CD8-positive, alpha-beta memory T cell (primary cell): ENCODE results near the gene LEF1. TPM values are rescaled to one million over a fixed set of nuclear protein-coding genes. Genes with fewer than 3 reads are reported as not detected.

Experiments used
- CTCF ChIA-PET: fragments of 350-600 bp; sonication (Branson Sonifier 250); formaldehyde crosslinking; loops from one replicate; lab custom pipeline; 2021; ENCODE audit warnings: antibody characterized with exemption; lab: Charles Lee
- POLR2A ChIA-PET: fragments of 350-600 bp; sonication (Branson Sonifier 250); formaldehyde crosslinking; loops from one replicate; lab custom pipeline; 2021; ENCODE audit warnings: antibody characterized with exemption; lab: Charles Lee
- DNase-seq, 5 donors: peaks; one replicate each; pipeline versions ENCODE4 v3.0.0 to v3.0.0-alpha.2; 2020 to 2022; ENCODE audit warnings: mixed read lengths in 1 of 5
- H3K27ac ChIP-seq: one replicate; pipeline ENCODE4 v1.7.0; 2013; ENCODE audit warnings: low read depth, mild to moderate bottlenecking, low read length, moderate library complexity
- H3K27me3 ChIP-seq: 2 replicates; pipeline ENCODE4 v1.7.0; 2013; ENCODE audit warnings: low read length, mild to moderate bottlenecking; ENCODE audit not compliant: insufficient read depth, poor library complexity, severe bottlenecking
- H3K36me3 ChIP-seq: 2 replicates; pipeline ENCODE4 v1.7.0; 2013; ENCODE audit warnings: mild to moderate bottlenecking, low read length, moderate library complexity; ENCODE audit not compliant: insufficient read depth
- H3K4me1 ChIP-seq: 2 replicates; pipeline ENCODE4 v1.7.0; 2013; ENCODE audit warnings: mild to moderate bottlenecking, low read length, moderate library complexity; ENCODE audit not compliant: insufficient read depth
- H3K4me3 ChIP-seq: 2 replicates; pipeline ENCODE4 v1.7.0; 2013; ENCODE audit warnings: mild to moderate bottlenecking, low read length
- H3K9me3 ChIP-seq: 2 replicates; pipeline ENCODE4 v1.7.0; 2013; ENCODE audit warnings: mild to moderate bottlenecking, low read length
- H3K27ac Mint-ChIP-seq, 8 donors: one replicate each; pipeline ENCODE4 v1.8.0; 2020 to 2021; ENCODE audit warnings: mixed read lengths in 8 of 8, mild to moderate bottlenecking in 6 of 8, inconsistent platforms in 3 of 8, moderate library complexity in 3 of 8
- H3K27me3 Mint-ChIP-seq, 2 donors: one replicate each; pipeline ENCODE4 v1.8.0; 2020 to 2021; ENCODE audit warnings: mixed read lengths in 2 of 2, mild to moderate bottlenecking in 1 of 2, moderate library complexity in 1 of 2
- H3K36me3 Mint-ChIP-seq, 3 donors: one replicate each; pipeline ENCODE4 v1.8.0; 2020 to 2021; ENCODE audit warnings: mixed read lengths in 3 of 3, inconsistent platforms in 1 of 3, mild to moderate bottlenecking in 1 of 3
- H3K4me1 Mint-ChIP-seq, 3 donors: one replicate each; pipeline ENCODE4 v1.8.0; 2020 to 2021; ENCODE audit warnings: mixed read lengths in 3 of 3, inconsistent platforms in 1 of 3, mild to moderate bottlenecking in 1 of 3
- H3K4me3 Mint-ChIP-seq, 7 donors: one replicate each; pipeline ENCODE4 v1.8.0; 2020 to 2021; ENCODE audit warnings: mixed read lengths in 7 of 7, mild to moderate bottlenecking in 6 of 7, moderate library complexity in 4 of 7, inconsistent platforms in 2 of 7
- H3K9me3 Mint-ChIP-seq, 5 donors: one replicate each; pipeline ENCODE4 v1.8.0; 2020 to 2022; ENCODE audit warnings: mixed read lengths in 5 of 5, mild to moderate bottlenecking in 3 of 5, moderate library complexity in 2 of 5, inconsistent platforms in 1 of 5
- polyA plus RNA-seq: library from polyadenylated mRNA; unstranded; fragments of 300-500 nt; fragmentation: Illumina TruSeq; gene quantifications from one replicate; pipeline ENCODE4 v1.2.3, GENCODE V29; 2021
- total RNA-seq, 2 experiments: library from RNA; stranded (reverse); gene quantifications; one replicate each; pipeline ENCODE4 v1.2.3, GENCODE V29; 2021

Gene LEF1
- total and polyA plus RNA-seq, 3 experiments from 2014 or later, result 53.2 to 230 (median 55.1) TPM

GRCh38 chr4:108157655-108158054, 11.1 kb downstream of the LEF1 start:
- Histone ChIP-seq H3K4me3 (peak overlapping the region; percentile 43), H3K4me1 (peaks cover 78% of the 10 kb centered on the region), H3K27me3 (no peaks in the 10 kb centered on the region), H3K9me3 (no peaks in the 10 kb centered on the region), H3K36me3 (peaks cover 7% of the 10 kb centered on the region), H3K27ac (no peak overlapping the region)
- H3K9me3 Mint-ChIP-seq, result no peaks in the 10 kb centered on the region
- H3K4me3 Mint-ChIP-seq, result peak overlapping the region in 6 of 7 donors; percentile 26 to 58 (median 42)
- H3K4me1 Mint-ChIP-seq, result peaks cover 58 to 85% (median 72%) of the 10 kb centered on the region in 3 donors
- DNase-seq, result no peak
- peaks cover 8 to 26% (median 10%) of the 10 kb centered on the region in 3 donors for H3K36me3 Mint-ChIP-seq
- peaks cover 7 to 60% of the 10 kb centered on the region in 2 donors for H3K27me3 Mint-ChIP-seq
- POLR2A ChIA-PET, result no interaction called here
- CTCF ChIA-PET, result interaction anchor here (0.9 to 1.8 kb wide), 4 partner anchors 10 to 417 kb away, joined by 3 to 4 read pairs (median 3); no protein-coding TSS in a partner anchor
- peak overlapping the region in 2 of 8 donors; percentile 6 to 47 for H3K27ac Mint-ChIP-seq

DNA sequence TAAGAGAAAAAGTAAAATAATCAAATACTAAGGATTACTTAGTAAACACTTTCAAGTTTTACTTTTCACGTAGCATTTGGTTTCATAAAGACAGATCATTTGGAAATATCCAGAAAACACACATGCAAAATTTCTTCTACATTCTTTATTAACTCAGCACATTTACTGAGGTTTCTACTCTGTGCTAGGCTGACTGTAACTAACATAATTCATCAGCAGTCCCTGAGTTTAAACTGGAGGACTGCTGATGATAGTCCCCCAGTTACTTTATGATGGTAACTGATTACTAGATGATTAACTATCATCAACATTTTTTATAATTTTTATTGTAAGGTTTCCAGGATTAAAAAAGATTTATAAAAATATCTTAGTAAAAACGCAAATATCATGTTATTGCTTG, 12.3 kb downstream of the LEF1 start:
- Mint-ChIP-seq H3K4me3 (peak overlapping the region in 3 of 7 donors; percentile 8 to 55 (median 55)), H3K36me3 (peaks cover 5 to 26% (median 6%) of the 10 kb centered on the region in 3 donors), H3K27ac (no peak overlapping the region), H3K4me1 (peaks cover 62 to 86% (median 72%) of the 10 kb centered on the region in 3 donors), H3K9me3 (no peaks in the 10 kb centered on the region), H3K27me3 (peaks cover 3 to 57% of the 10 kb centered on the region in 2 donors)
- Histone ChIP-seq H3K9me3 (no peaks in the 10 kb centered on the region), H3K4me3 (no peak overlapping the region), H3K36me3 (peaks cover 11% of the 10 kb centered on the region), H3K27me3 (no peaks in the 10 kb centered on the region), H3K27ac (no peak overlapping the region), H3K4me1 (peaks cover 90% of the 10 kb centered on the region)
- ChIA-PET CTCF (interaction anchor here (1.7 to 1.8 kb wide), 2 partner anchors 11 to 16 kb away, joined by 3 to 4 read pairs; no protein-coding TSS in a partner anchor), POLR2A (no interaction called here)
- no peak for DNase-seq

GRCh38 chr4:108155373-108155772, 13.4 kb downstream of the LEF1 start:
- Histone ChIP-seq H3K27me3 (no peaks in the 10 kb centered on the region), H3K27ac (no peak overlapping the region), H3K36me3 (peaks cover 11% of the 10 kb centered on the region), H3K4me3 (peak overlapping the region; percentile 24), H3K4me1 (peaks cover 91% of the 10 kb centered on the region), H3K9me3 (no peaks in the 10 kb centered on the region)
- DNase-seq, result peak in 1 of 5 donors; percentile 63
- ChIA-PET CTCF (interaction anchor here (0.7 kb wide), 1 partner anchor 8 kb away, joined by 3 read pairs; no protein-coding TSS in a partner anchor), POLR2A (no interaction called here)
- H3K36me3 Mint-ChIP-seq, result peaks cover 6 to 26% (median 6%) of the 10 kb centered on the region in 3 donors
- H3K27ac Mint-ChIP-seq, result peak overlapping the region in 3 of 8 donors; percentile 13 to 70 (median 50)
- H3K4me3 Mint-ChIP-seq, result peak overlapping the region; percentile 8 to 57 (median 51)
- no peaks in the 10 kb centered on the region for H3K9me3 Mint-ChIP-seq
- peaks cover 1 to 47% of the 10 kb centered on the region in 2 donors for H3K27me3 Mint-ChIP-seq
- H3K4me1 Mint-ChIP-seq, result peaks cover 63 to 86% (median 68%) of the 10 kb centered on the region in 3 donors

GRCh38 chr4:108152980-108153379, 15.8 kb downstream of the LEF1 start:
- no peaks in the 10 kb centered on the region for H3K9me3 Mint-ChIP-seq
- no peaks in the 10 kb centered on the region for H3K9me3 ChIP-seq
- H3K27me3 ChIP-seq, result no peaks in the 10 kb centered on the region
- peaks cover 9% of the 10 kb centered on the region for H3K36me3 ChIP-seq
- peak overlapping the region in 3 of 7 donors; percentile 24 to 53 (median 32) for H3K4me3 Mint-ChIP-seq
- H3K4me3 ChIP-seq, result no peak overlapping the region
- peak overlapping the region in 5 of 8 donors; percentile 10 to 32 (median 17) for H3K27ac Mint-ChIP-seq
- CTCF ChIA-PET, result interaction anchor here (1.0 kb wide), 1 partner anchor 420 kb away, joined by 3 read pairs; no protein-coding TSS in a partner anchor
- POLR2A ChIA-PET, result no interaction called here
- peaks cover 86% of the 10 kb centered on the region for H3K4me1 ChIP-seq
- no peak overlapping the region for H3K27ac ChIP-seq
- peaks cover 61 to 79% (median 61%) of the 10 kb centered on the region in 3 donors for H3K4me1 Mint-ChIP-seq
- peaks cover 2 to 25% of the 10 kb centered on the region in 2 donors for H3K27me3 Mint-ChIP-seq
- peaks cover 2 to 16% (median 6%) of the 10 kb centered on the region in 3 donors for H3K36me3 Mint-ChIP-seq
- DNase-seq, result no peak

GRCh38 chr4:108149588-108150380, 18.9 kb downstream of the LEF1 start:
- POLR2A ChIA-PET, result interaction anchor here (0.7 kb wide), 1 partner anchor 429 kb away, joined by 5 read pairs; no protein-coding TSS in a partner anchor
- no peaks in the 10 kb centered on the region for H3K9me3 ChIP-seq
- H3K4me1 ChIP-seq, result peaks cover 88% of the 10 kb centered on the region
- peak overlapping the region in 2 of 8 donors; percentile 29 to 30 for H3K27ac Mint-ChIP-seq
- H3K36me3 ChIP-seq, result peaks cover 9% of the 10 kb centered on the region
- no peak overlapping the region for H3K27ac ChIP-seq
- no peaks in the 10 kb centered on the region for H3K9me3 Mint-ChIP-seq
- no peaks in the 10 kb centered on the region for H3K27me3 ChIP-seq
- no peak overlapping the region for H3K4me3 Mint-ChIP-seq
- H3K36me3 Mint-ChIP-seq, result peaks cover 5 to 16% (median 6%) of the 10 kb centered on the region in 3 donors
- H3K27me3 Mint-ChIP-seq, result peaks cover 4 to 24% of the 10 kb centered on the region in 2 donors
- H3K4me3 ChIP-seq, result no peak overlapping the region
- CTCF ChIA-PET, result no interaction called here
- DNase-seq, result no peak
- peaks cover 57 to 79% (median 70%) of the 10 kb centered on the region in 3 donors for H3K4me1 Mint-ChIP-seq

GRCh38 chr4:108148316-108148715, 20.4 kb downstream of the LEF1 start:
- peaks cover 5 to 16% (median 6%) of the 10 kb centered on the region in 3 donors for H3K36me3 Mint-ChIP-seq
- ChIA-PET POLR2A (no interaction called here), CTCF (no interaction called here)
- Histone ChIP-seq H3K4me3 (peak overlapping the region; percentile 43), H3K9me3 (no peaks in the 10 kb centered on the region), H3K4me1 (peaks cover 88% of the 10 kb centered on the region), H3K27me3 (no peaks in the 10 kb centered on the region), H3K36me3 (peaks cover 9% of the 10 kb centered on the region), H3K27ac (no peak overlapping the region)
- H3K4me1 Mint-ChIP-seq, result peaks cover 70 to 92% (median 85%) of the 10 kb centered on the region in 3 donors
- peaks cover 4 to 24% of the 10 kb centered on the region in 2 donors for H3K27me3 Mint-ChIP-seq
- peak overlapping the region in 3 of 7 donors; percentile 22 to 42 (median 32) for H3K4me3 Mint-ChIP-seq
- peak overlapping the region in 2 of 8 donors; percentile 41 to 67 for H3K27ac Mint-ChIP-seq
- no peaks in the 10 kb centered on the region for H3K9me3 Mint-ChIP-seq
- peak in 1 of 5 donors; percentile 54 for DNase-seq

DNA sequence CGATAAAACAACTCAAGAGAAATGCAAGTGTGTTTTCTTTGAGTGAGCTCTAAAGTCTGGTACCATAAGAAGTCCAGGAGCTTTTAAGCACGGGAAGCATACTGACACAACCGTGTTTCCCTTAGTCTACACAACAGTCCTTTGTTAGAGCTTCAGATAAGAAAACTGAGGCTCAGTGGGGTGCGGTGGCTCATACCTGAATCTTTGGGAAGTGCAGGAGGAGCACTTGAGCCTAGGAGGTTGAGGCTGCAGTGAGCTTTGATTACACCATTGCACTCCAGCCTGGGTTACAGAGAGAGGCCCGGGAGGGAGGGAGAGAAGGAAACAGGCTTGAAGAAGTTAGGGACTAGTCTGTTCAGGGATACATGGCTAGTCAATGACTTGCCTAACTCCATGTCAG, 21.9 kb downstream of the LEF1 start:
- peaks cover 66 to 92% (median 83%) of the 10 kb centered on the region in 3 donors for H3K4me1 Mint-ChIP-seq
- peak overlapping the region in 1 of 8 donors; percentile 67 for H3K27ac Mint-ChIP-seq
- peaks cover 0 to 13% (median 5%) of the 10 kb centered on the region in 3 donors for H3K36me3 Mint-ChIP-seq
- H3K27me3 ChIP-seq, result no peaks in the 10 kb centered on the region
- H3K9me3 ChIP-seq, result no peaks in the 10 kb centered on the region
- no peak for DNase-seq
- H3K4me3 ChIP-seq, result peak overlapping the region; percentile 15
- peaks cover 3 to 13% of the 10 kb centered on the region in 2 donors for H3K27me3 Mint-ChIP-seq
- POLR2A ChIA-PET, result no interaction called here
- H3K36me3 ChIP-seq, result peaks cover 5% of the 10 kb centered on the region
- no peak overlapping the region for H3K27ac ChIP-seq
- H3K9me3 Mint-ChIP-seq, result no peaks in the 10 kb centered on the region
- peaks cover 87% of the 10 kb centered on the region for H3K4me1 ChIP-seq
- CTCF ChIA-PET, result interaction anchor here (1.0 kb wide), 1 partner anchor 12 kb away, joined by 3 read pairs; no protein-coding TSS in a partner anchor
- H3K4me3 Mint-ChIP-seq, result peak overlapping the region in 3 of 7 donors; percentile 15 to 51 (median 35)
